ENCODE results near the gene RNF32. TPM values are rescaled to one million over a fixed set of nuclear protein-coding genes. Genes with fewer than 3 reads are reported as not detected.

Gene RNF32
- total RNA-seq, 1 donor from 2014 or later, result 1.6 TPM

- DNase-seq (ENCODE audit: low spot score, unreplicated experiment), result no peak
- Mint-ChIP-seq H3K36me3 (ENCODE audit: insufficient read depth) (peaks cover 28% of the 10 kb centered on the region), H3K9me3 (ENCODE audit: low read depth) (peaks cover 3% of the 10 kb centered on the region), H3K27me3 (no peaks in the 10 kb centered on the region), H3K27ac (no peak overlapping the region), H3K4me3 (ENCODE audit: low read depth) (no peak overlapping the region), H3K4me1 (ENCODE audit: low read depth) (peaks cover 45% of the 10 kb centered on the region)
- TF ChIP-seq, protein P1, sequence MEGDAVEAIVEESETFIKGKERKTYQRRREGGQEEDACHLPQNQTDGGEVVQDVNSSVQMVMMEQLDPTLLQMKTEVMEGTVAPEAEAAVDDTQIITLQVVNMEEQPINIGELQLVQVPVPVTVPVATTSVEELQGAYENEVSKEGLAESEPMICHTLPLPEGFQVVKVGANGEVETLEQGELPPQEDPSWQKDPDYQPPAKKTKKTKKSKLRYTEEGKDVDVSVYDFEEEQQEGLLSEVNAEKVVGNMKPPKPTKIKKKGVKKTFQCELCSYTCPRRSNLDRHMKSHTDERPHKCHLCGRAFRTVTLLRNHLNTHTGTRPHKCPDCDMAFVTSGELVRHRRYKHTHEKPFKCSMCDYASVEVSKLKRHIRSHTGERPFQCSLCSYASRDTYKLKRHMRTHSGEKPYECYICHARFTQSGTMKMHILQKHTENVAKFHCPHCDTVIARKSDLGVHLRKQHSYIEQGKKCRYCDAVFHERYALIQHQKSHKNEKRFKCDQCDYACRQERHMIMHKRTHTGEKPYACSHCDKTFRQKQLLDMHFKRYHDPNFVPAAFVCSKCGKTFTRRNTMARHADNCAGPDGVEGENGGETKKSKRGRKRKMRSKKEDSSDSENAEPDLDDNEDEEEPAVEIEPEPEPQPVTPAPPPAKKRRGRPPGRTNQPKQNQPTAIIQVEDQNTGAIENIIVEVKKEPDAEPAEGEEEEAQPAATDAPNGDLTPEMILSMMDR (IDR thresholded peaks at IDR 0.05; ENCODE audit: unreplicated experiment), result no peak
Measured at GRCh38 chr7:156669035-156669828, 28.7 kb downstream of the RNF32 start.

- TF ChIP-seq, protein P1 (IDR thresholded peaks at IDR 0.05; ENCODE audit: unreplicated experiment), result no peak
- Mint-ChIP-seq H3K4me1 (ENCODE audit: low read depth) (peaks cover 6% of the 10 kb centered on the region), H3K36me3 (ENCODE audit: insufficient read depth) (peaks cover 54% of the 10 kb centered on the region), H3K27ac (peak overlapping the region; percentile 59), H3K4me3 (ENCODE audit: low read depth) (no peak overlapping the region), H3K27me3 (no peaks in the 10 kb centered on the region), H3K9me3 (ENCODE audit: low read depth) (no peaks in the 10 kb centered on the region)
- no peak for DNase-seq (ENCODE audit: low spot score, unreplicated experiment)
Measured at GRCh38 chr7:156673454-156673853, 32.9 kb downstream of the RNF32 start.

- TF ChIP-seq, protein P1 (IDR thresholded peaks at IDR 0.05; ENCODE audit: unreplicated experiment), result no peak
- Mint-ChIP-seq H3K9me3 (ENCODE audit: low read depth) (no peaks in the 10 kb centered on the region), H3K4me1 (ENCODE audit: low read depth) (peaks cover 4% of the 10 kb centered on the region), H3K4me3 (ENCODE audit: low read depth) (no peak overlapping the region), H3K36me3 (ENCODE audit: insufficient read depth) (peaks cover 57% of the 10 kb centered on the region), H3K27me3 (no peaks in the 10 kb centered on the region), H3K27ac (peak overlapping the region; percentile 59)
- no peak for DNase-seq (ENCODE audit: low spot score, unreplicated experiment)
Measured at GRCh38 chr7:156673902-156674301, 33.3 kb downstream of the RNF32 start.

DNA sequence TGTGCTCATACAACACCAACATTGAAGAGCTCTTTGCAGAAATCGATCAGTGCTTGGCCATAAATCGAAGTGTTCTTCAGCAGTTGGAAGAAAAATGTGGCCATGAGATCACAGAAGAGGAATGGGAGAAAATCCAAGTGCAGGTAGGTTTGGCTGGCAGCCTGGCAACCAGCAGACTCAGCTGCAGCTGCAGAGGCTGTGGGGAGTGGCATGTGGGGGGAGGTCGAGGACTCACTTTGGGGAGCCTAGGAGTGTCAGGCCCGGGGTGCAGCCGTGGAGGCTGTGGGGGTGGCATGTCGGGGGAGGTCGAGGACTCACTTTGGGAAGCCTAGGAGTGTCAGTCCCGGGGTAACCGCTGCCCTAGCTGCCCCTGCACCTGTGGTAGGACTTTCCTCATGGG is 35.1 kb downstream of the RNF32 start:
- TF ChIP-seq, protein P1 (IDR thresholded peaks at IDR 0.05; ENCODE audit: unreplicated experiment), result no peak
- DNase-seq (ENCODE audit: low spot score, unreplicated experiment), result no peak
- H3K36me3 Mint-ChIP-seq (ENCODE audit: insufficient read depth), result peaks cover 54% of the 10 kb centered on the region
- H3K4me1 Mint-ChIP-seq (ENCODE audit: low read depth), result no peaks in the 10 kb centered on the region
- H3K4me3 Mint-ChIP-seq (ENCODE audit: low read depth), result no peak overlapping the region
- H3K27ac Mint-ChIP-seq, result no peak overlapping the region
- H3K9me3 Mint-ChIP-seq (ENCODE audit: low read depth), result no peaks in the 10 kb centered on the region
- no peaks in the 10 kb centered on the region for H3K27me3 Mint-ChIP-seq

DNA sequence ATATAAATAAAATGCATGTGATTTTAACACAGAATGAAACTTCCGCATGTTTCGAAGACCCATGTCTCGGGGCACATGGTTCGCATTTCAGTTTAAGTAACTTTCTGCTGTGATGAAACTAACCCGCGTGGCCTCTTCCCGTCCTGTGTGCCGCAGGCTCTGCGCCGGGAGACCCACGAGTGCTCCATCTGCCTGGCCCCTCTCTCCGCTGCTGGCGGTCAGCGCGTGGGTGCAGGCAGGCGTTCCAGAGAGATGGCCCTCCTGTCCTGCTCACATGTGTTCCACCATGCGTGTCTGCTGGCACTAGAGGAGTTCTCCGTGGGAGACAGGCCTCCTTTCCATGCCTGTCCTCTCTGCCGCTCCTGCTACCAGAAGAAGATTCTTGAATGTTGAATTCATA is 35.7 kb downstream of the RNF32 start:
- TF ChIP-seq, protein P1 (IDR thresholded peaks at IDR 0.05; ENCODE audit: unreplicated experiment), result no peak
- Mint-ChIP-seq H3K4me3 (ENCODE audit: low read depth) (no peak overlapping the region), H3K36me3 (ENCODE audit: insufficient read depth) (peaks cover 50% of the 10 kb centered on the region), H3K9me3 (ENCODE audit: low read depth) (no peaks in the 10 kb centered on the region), H3K4me1 (ENCODE audit: low read depth) (no peaks in the 10 kb centered on the region), H3K27me3 (no peaks in the 10 kb centered on the region), H3K27ac (no peak overlapping the region)
- no peak for DNase-seq (ENCODE audit: low spot score, unreplicated experiment)
